GM18498 (cell line): ENCODE measurements around the gene FBH1.
"Not testable (repeated sequence)": the region's sequence is repeated elsewhere in the genome, so short reads cannot be mapped to it uniquely, and the experiment has no call there.

Experiments used
- ATAC-seq: cut with Tn5 transposase; IDR thresholded peaks from one replicate; pipeline ENCODE4 v1.9.1; 2021; ENCODE audit warnings: mild to moderate bottlenecking, moderate library complexity; ENCODE audit not compliant: unreplicated experiment

Gene FBH1

GRCh38 chr10:5938291-5938690, 48.2 kb downstream of the FBH1 start:
- no peak for ATAC-seq

DNA sequence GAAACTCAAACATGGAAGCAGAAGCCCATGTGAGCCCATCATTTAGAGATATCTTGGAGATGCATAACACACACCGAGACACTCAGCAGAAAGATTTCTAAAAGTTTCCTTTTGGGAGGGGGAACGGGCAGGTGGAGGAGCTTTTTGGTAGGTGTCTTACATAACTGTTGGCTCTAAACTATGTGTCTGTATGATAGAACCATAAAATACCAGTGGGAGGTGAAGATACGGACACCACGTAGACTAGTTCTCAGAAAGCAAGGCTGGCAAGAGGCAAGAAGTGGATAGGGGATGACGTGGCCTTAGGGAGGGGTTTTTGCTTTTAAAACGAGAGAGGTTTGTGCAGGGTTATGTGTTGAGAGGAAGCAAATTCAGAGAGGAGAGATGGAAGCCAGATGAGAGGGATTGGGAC, 50.8 kb downstream of the FBH1 start:
- no peak for ATAC-seq

GRCh38 chr10:5941579-5941978, 51.5 kb downstream of the FBH1 start:
- no peak for ATAC-seq

DNA sequence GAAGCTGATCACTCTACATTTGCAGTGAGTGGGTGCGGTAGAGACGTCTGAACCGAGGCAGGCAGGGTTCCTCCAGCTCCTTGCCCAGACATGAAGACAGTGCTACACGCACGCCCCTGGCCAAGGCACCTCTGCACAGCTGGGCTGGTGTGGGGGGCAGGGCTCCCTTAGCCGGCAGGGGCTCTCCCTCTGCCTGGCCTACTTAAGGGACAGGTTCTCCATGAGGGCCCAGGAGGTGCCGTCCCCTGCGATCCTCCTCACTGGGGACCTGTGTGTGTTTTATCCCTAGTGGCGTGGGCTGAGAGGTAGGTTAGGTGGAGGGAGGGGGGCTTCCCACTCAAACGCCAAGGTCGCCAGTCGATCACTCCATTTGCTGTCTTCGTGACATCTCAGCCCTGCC, 52.0 kb downstream of the FBH1 start:
- ATAC-seq = no peak

GRCh38 chr10:5942474-5942873, 52.4 kb downstream of the FBH1 start:
- no peak for ATAC-seq

DNA sequence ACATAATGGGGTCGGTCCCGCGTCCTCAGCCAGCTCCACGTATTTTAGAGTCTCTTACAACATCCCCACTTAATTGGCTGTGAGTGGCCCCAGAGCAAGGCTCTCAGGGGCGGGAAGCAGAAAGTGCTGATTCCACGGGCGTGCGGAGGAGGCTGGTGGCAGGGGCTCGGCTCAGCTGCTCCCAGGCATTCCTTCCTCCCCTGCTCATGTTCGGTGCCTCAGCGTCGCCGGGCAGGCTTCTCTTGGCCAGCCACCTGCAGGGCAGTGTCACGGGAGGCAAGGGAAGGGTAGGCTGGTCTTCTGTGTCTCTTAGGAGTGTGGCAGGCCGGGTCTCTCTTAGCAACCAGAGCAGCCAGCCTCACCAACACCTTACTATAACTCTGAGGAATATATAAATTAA, 53.5 kb downstream of the FBH1 start:
- ATAC-seq = no peak

- ATAC-seq = no peak
Measured at GRCh38 chr10:5944389-5945189, 54.5 kb downstream of the FBH1 start.

- ATAC-seq = no peak
Measured at GRCh38 chr10:5945190-5945509, 55.1 kb downstream of the FBH1 start.

DNA sequence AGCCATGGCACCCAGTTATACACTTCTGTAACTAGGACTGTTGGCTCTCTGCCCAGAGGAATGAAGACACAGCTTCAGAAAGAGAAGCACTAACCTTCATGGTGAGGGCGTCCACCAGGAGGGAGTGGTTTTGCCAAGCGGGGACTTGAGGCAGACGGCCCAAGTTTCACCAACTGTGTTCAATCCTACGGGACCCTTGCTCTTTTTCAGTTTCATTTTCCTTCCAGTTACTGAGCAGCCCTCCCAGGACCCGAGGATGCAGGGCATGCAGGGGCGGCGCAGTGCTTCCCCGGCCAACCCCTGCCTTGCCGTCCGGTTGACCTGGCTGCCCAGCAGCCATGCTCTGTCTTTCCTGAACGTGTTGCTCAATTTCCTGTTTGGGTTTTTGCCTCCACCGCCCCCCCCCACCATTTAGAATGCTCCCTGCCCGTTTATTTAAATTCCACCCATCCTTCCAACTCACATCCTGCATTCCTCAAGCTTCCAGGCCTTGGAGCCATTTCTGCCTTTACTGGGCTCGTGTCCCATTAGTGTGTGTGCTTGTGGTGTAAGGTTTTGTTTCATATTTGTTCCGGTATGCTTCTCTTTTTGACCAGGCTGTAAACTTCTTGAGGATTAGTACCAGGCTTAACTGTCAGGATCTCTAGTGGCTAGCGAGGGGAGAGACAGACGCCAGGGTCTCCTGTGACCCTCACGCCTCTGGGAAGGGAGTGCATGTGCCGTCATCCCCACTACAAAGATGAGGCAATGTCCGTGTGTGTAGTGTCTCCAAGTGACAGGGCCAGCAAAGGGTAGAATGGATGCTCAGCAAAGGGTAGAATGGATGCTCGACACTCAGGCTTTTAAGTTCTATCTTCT, 55.7 kb downstream of the FBH1 start:
- ATAC-seq = no peak

GRCh38 chr10:5946419-5946775, 56.4 kb downstream of the FBH1 start:
- ATAC-seq = not testable (repeated sequence)

DNA sequence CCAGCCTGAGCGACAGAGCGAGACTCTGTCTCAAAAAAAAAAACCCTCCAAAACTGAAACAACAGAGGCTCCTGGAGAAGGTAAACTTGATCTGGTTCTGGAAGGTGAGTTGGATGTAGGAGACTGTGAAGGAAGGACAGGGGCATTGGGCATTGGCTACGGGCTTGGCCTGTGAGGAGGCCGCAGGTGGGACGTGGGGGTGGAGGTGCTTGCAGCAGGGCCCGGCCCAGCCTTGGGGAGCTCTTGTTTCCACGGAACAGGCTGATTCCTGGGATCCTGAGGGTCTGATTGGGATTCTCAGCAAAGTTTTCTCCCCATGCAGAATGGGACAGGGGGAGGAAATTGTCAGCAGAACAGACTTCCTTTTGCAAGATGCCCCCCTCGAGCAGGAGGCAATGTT, 56.7 kb downstream of the FBH1 start:
- ATAC-seq = no peak

- no peak for ATAC-seq
Measured at GRCh38 chr10:5947471-5948207, 57.6 kb downstream of the FBH1 start.

DNA sequence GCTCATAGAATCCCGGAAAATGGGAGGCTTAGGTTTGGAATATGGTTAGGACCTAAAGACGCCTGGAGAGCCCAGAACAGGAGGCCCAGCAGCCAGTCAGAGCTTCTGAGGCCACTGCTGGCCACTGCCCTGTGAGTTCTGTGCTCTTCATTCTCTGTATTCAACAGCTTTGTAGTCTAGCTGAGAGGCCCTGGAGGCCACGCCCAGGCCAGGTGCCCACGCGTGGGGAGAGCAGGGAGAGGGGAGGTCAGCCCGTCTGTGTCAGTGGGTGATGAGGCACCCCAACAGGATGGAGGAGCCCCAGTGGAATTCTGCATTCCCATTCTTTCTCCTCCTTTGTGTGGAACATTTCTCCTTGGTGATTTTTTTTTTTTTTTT, 58.2 kb downstream of the FBH1 start:
- ATAC-seq = no peak

- ATAC-seq = no peak
Measured at GRCh38 chr10:5949009-5949759, 59.1 kb downstream of the FBH1 start.

DNA sequence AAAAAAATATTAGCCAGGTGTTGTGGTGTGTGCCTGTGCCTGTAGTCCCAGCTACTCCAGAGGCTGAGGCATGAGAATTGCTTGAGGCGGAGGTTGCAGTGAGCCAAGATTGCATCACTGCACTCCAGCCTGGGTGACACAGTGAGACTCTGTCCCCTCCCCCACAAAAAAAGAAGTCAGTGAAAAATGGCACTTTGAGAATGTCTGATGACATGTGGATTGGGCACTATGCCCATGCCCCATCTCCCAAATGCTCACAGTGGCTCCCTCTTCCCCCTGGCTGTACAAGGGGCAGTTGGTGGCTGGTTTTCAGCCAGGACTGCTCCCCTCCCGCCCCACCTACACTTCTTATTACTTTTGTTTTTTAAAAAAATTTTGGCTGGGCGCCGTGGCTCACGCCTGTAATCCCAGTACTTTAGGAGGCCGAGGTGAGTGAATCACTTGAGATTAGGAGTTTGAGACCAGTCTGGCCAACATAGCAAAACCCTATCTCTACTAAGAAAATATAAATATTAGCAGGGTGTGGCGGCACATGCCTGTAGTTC, 61.2 kb downstream of the FBH1 start:
- no peak for ATAC-seq

- no peak for ATAC-seq
Measured at GRCh38 chr10:5951721-5952407, 61.8 kb downstream of the FBH1 start.

DNA sequence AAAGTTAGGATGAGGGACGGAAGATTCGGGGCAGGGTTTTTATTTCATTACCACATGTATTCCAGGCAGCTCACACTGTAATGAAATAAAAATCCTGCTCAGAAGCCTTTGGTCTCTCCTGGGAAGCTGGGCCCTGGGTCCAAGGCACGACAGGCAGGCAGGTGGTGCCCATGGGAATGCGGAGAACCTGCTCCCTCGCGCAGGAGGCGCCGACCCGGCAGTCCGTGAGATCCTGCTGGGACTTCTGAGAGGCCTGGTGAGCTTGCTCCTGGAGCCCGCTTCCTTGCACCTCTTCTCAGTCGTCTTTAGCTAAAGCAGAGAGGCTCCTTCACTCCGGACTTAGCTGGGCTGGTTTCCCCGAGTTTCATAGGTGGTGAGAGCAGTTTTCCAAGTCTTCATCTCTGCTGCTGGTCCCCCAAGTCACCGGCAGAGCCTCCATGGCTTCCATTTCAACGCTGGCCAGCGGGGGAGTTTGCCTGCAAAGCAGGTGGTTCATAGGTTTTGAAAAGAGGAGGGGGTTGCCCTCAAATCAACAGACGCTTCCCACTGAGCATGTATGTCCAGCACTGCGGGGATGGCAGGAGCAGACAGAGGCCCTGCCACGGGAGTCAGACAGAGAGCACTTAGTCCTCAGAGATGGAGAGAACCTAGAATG, 62.8 kb downstream of the FBH1 start:
- no peak for ATAC-seq

DNA sequence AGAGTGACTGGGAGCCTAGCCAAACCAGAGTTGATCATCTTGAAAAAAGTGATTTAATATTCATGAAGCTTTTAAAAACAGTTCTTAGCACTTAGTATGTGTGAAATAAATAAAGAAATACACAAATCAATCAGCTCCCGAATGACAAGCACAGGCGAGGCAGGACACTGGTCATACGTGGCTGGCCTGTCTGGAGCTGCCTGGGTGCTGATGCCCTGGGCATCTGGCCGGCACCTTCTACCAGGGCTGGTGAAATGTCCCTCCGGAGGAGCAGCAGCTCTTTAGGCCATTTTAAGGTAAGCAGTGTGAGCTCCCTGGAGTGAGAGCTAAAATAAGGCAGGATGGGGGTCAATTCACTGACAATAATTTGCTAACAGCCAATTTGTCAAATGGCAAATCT, 63.6 kb downstream of the FBH1 start:
- ATAC-seq = no peak

DNA sequence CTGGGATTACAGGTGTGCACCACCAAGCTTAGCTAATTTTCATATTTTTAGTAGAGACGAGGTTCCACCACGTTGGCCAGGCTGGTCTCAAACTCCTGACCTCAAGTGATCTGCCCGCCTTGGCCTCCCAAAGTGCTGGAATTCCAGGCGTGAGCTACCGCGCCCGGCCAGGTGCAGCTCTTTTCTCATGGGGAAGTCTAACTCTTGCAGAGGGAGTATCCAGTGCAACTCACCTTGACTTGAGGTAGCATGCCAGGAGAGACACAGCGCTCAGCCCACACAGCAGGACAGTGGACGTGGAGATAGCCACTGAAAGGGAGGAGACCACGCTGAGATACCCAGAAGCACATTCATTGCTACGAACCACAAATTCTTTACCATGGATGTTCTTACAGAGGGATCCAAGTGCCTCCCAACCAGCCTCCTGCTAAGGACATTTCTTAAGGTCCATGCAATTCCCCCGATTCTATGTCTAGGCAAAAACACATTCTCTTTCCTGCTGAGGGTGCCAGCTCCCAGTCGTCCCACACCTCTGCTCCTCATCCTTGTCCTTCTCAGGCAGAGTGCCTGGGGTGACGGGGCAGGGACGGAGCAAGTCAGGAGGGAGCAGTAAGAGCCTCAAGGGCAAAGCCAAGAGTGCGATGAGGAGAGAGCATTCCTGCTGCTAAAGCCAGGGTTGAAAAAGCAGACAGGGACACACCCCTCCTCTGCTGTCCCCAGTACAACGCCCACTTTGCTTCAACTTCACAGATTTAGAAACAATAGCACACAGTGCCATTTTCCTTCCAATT, 66.3 kb downstream of the FBH1 start:
- ATAC-seq = no peak
